Uterus (tissue), 2 donors: ENCODE data around the gene RNASE13.

ENCODE experiments used
- CTCF ChIP-seq, 4 experiments: fragments of 200-600 bp in 2 of 4; fragments of 450-650 bp in 2 of 4; sonication (generic) in 2 of 4; IDR thresholded peaks; one replicate each; pipeline ENCODE4 v1.5.1; 2016 to 2019; ENCODE audit warnings: antibody characterized with exemption in 4 of 4, mild to moderate bottlenecking in 2 of 4, moderate library complexity in 1 of 4
- POLR2A ChIP-seq, 2 donors: fragments of 450-650 bp; IDR thresholded peaks; one replicate each; pipeline ENCODE4 v1.6.1; 2016; ENCODE audit warnings: antibody characterized with exemption in 2 of 2, mild to moderate bottlenecking in 1 of 2, moderate library complexity in 1 of 2

GRCh38 chr14:21063479-21063878 is 28.9 kb upstream of the RNASE13 start:
- TF ChIP-seq POLR2A (IDR thresholded peaks at IDR 0.05): no peak
- no peak for TF ChIP-seq CTCF (IDR thresholded peaks at IDR 0.05)
